Upper lobe of left lung (tissue), 4 donors: Measurements from ENCODE around the gene SLC12A7.

Source experiments
- POLR2A ChIP-seq, 4 donors: fragments of 450-650 bp; IDR thresholded peaks; one replicate each; pipeline ENCODE4 v1.5.1; 2016 to 2017; ENCODE audit warnings: antibody characterized with exemption in 4 of 4, mild to moderate bottlenecking in 2 of 4
- TF ChIP-seq, protein P1 (sequence below), 6 experiments: fragments of 450-650 bp in 4 of 6; fragments of 200-600 bp in 2 of 6; sonication (generic) in 2 of 6; IDR thresholded peaks; one replicate each; pipeline ENCODE4 v1.5.1; 2016 to 2019; ENCODE audit warnings: antibody characterized with exemption in 6 of 6

DNA sequence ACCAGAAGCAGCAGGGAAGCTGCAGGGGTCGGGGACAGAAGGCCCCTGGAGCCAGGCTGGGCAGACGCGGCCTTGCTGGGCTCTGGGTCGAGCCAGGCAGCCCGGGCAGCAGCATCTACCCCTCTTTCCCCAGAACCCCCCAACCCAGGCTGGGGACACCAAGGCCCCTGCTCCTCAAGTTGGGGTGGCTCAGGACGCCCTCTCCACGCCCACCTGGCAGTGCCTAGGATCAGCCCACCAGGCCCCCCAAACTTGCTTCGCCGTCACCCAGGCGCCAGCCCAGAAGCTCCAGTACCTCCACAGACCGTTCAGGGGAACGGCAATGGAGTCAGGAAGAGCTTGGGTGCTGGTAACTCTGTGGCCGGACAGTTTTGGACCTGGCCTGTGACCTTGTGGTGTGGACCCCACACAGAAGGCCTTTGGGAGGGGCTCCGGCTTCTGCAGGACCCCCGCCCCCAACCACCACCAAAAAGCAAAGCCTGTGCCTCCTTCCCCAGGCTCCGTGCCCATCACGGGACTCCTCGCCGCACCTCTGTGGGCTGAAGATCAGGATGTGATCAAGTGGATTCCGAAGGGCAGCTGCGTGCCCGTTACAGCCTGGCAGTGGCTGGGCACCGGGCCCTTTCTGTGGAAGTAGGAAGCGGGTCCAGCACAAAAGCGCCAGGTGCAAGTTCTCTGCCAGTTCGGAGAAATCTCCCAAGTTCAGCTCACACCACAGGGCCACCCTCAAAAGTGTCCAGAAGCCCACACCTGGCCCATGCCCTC lies 2.1 kb downstream of the SLC12A7 start:
- TF ChIP-seq, protein P1, sequence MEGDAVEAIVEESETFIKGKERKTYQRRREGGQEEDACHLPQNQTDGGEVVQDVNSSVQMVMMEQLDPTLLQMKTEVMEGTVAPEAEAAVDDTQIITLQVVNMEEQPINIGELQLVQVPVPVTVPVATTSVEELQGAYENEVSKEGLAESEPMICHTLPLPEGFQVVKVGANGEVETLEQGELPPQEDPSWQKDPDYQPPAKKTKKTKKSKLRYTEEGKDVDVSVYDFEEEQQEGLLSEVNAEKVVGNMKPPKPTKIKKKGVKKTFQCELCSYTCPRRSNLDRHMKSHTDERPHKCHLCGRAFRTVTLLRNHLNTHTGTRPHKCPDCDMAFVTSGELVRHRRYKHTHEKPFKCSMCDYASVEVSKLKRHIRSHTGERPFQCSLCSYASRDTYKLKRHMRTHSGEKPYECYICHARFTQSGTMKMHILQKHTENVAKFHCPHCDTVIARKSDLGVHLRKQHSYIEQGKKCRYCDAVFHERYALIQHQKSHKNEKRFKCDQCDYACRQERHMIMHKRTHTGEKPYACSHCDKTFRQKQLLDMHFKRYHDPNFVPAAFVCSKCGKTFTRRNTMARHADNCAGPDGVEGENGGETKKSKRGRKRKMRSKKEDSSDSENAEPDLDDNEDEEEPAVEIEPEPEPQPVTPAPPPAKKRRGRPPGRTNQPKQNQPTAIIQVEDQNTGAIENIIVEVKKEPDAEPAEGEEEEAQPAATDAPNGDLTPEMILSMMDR (IDR thresholded peaks at IDR 0.05): no peak
- TF ChIP-seq POLR2A (IDR thresholded peaks at IDR 0.05): no peak
